Measurements from ENCODE around the gene SLC6A18. TPM values are rescaled to one million over a fixed set of nuclear protein-coding genes. Genes with fewer than 3 reads are reported as not detected.

Gene SLC6A18
- total RNA-seq, 1 experiment from 2014 or later = not detected

DNA sequence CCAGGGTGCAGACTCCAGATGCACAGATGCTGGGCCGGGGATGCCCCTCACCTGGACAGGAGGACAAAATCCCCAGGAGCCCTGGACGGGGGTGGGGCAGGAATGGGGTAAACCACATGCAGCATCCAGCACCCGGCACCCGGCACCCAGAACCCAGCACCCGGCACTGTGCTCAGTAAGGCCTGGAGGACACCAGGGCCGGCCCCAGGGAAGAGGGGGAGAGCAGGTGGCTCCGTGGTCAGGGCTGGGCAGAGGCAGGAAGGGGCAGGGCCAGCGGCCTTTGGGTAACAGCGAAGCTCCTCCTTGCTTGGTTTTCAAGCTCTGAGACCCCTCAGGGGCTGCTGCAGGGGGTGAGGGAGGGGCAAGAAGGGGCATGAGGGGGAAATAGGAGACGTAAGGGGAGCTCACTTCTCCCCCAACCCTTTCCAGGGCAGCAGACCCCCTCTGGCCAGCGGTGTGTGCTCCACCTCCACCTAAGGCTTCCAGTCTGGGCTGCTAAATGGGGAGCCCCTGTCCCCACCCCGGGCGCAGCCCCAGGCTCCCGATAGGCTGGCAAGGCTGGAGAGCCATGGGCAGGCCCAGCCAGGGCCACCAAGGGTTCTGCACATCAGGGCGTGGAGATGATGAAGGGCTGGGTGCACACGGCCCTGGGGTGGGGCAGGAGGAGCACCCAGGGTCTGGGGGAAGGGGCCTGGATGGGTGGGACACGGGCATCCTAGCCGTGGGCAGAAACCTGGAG, 41.6 kb upstream of the SLC6A18 start:
- no peaks in the 10 kb centered on the region for H3K9me3 ChIP-seq (replicated peaks)
- no peak overlapping the region for H3K27ac ChIP-seq
- H3K36me3 ChIP-seq = no peaks in the 10 kb centered on the region
- no peaks in the 10 kb centered on the region for H3K4me1 ChIP-seq (replicated peaks)
- DNase-seq (ENCODE audit: low read depth in 1 of 2, low spot score in 2 of 2) = no peak
- no peak overlapping the region for H3K4me3 ChIP-seq
- H3K27me3 ChIP-seq (replicated peaks) = peaks cover 72% of the 10 kb centered on the region

DNA sequence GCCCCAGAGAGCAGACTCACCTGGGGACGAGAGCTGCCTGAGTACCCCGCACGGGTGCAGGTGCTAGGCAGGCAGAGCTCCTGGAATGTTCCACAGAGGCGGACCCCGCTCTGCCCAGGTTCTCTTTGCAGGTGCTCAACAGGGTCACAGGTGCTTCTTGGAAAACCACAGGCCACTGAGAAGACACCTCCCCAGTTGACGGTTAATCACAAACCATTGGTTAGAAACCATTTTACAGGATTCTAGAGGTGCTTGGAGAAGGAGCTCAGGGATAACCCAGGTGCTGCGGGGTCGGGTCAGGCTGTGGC, 41.1 kb upstream of the SLC6A18 start:
- Histone ChIP-seq H3K27me3 (replicated peaks) (peaks cover 77% of the 10 kb centered on the region), H3K27ac (no peak overlapping the region), H3K4me3 (no peak overlapping the region), H3K9me3 (replicated peaks) (no peaks in the 10 kb centered on the region), H3K4me1 (replicated peaks) (no peaks in the 10 kb centered on the region), H3K36me3 (no peaks in the 10 kb centered on the region)
- DNase-seq (ENCODE audit: low read depth in 1 of 2, low spot score in 2 of 2) = no peak

DNA sequence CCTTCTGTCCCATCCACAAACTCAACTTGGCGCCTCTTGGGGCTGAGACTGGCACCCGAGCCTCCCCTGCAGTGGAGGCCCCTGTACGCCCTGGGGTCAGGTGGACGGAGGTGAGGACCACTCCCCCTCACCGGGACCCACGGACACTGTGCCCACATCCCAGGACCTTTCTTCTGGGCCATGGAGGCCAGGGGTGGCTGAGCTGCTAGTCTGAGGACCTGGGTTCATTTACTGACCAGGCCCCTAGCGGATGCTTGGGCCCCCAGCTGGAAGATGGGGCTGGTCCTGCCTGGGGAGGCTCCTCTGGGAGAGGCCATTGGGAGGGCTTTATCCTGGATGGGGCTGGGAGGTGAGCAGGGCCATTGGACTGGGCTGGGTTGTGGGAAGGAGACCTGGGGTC, 40.7 kb upstream of the SLC6A18 start:
- Histone ChIP-seq H3K27me3 (replicated peaks) (peaks cover 80% of the 10 kb centered on the region), H3K9me3 (replicated peaks) (no peaks in the 10 kb centered on the region), H3K27ac (no peak overlapping the region), H3K36me3 (no peaks in the 10 kb centered on the region), H3K4me3 (no peak overlapping the region), H3K4me1 (replicated peaks) (no peaks in the 10 kb centered on the region)
- DNase-seq (ENCODE audit: low read depth in 1 of 2, low spot score in 2 of 2) = no peak

DNA sequence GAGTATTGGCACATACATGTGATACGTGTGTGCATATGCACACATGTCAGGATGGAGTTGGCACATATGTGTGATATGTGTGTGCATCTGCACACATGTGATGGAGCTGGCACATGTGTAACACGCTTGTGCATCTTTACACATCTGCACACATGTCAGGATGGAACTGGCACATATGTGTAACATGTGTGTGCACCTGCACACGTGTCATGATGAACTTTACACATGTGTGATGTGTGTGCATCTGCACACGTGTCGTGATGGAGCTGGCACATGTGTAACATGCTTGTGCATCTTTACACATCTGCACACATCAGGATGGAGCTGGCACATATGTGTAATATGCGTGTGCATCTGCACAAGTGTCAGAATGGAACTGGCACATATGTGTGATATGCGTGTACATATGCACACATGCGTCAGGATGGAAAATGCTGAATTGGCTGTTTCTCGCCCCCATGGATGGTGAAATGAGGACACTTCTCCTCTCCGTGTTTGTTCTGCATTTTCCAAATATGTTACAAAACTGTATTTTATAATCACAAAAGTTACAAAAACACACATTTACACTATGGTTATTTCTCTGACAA, 40.0 kb upstream of the SLC6A18 start:
- no peak overlapping the region for H3K27ac ChIP-seq
- H3K4me3 ChIP-seq = no peak overlapping the region
- no peaks in the 10 kb centered on the region for H3K36me3 ChIP-seq
- no peak for DNase-seq (ENCODE audit: low read depth in 1 of 2, low spot score in 2 of 2)
- H3K27me3 ChIP-seq (replicated peaks) = peaks cover 84% of the 10 kb centered on the region
- H3K9me3 ChIP-seq (replicated peaks) = no peaks in the 10 kb centered on the region
- no peaks in the 10 kb centered on the region for H3K4me1 ChIP-seq (replicated peaks)

DNA sequence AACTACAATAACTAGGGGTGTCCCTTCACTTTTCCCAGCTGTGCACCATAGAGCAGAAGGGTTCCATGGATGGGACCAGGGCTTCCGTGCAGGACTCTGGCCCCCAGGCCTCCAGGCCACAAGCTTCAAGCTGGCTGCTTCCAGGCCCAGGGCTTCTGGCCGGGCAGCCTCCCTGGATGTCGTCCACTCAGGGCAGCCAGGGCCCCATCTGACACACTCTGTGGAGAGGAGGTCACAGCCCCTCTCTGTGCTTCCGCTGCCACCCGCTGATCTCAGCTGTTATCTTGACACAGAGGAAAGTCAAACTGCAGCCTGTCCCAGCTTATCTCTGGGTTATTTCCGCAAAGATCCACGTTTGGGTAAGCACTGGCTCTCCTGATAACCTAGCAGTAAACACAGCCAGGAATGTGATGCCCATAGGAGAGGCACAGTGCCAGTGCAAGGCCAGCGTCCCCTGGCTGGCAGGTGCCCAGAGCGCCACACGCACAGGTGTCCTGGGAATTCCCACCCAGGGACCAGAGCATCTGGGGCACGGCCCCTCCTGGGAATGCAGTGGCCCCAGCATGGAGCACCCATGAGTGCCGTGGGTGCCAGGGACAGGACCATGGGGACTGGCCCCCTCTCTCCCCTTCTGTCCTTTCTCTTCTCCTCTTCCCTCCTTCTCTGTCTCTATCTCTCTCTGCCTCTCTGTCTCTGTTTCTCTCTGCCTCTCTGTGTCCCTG, 39.4 kb upstream of the SLC6A18 start:
- no peak overlapping the region for H3K4me3 ChIP-seq
- no peaks in the 10 kb centered on the region for H3K9me3 ChIP-seq (replicated peaks)
- H3K36me3 ChIP-seq = no peaks in the 10 kb centered on the region
- DNase-seq (ENCODE audit: low read depth in 1 of 2, low spot score in 2 of 2) = no peak
- no peak overlapping the region for H3K27ac ChIP-seq
- peaks cover 88% of the 10 kb centered on the region for H3K27me3 ChIP-seq (replicated peaks)
- H3K4me1 ChIP-seq (replicated peaks) = no peaks in the 10 kb centered on the region

DNA sequence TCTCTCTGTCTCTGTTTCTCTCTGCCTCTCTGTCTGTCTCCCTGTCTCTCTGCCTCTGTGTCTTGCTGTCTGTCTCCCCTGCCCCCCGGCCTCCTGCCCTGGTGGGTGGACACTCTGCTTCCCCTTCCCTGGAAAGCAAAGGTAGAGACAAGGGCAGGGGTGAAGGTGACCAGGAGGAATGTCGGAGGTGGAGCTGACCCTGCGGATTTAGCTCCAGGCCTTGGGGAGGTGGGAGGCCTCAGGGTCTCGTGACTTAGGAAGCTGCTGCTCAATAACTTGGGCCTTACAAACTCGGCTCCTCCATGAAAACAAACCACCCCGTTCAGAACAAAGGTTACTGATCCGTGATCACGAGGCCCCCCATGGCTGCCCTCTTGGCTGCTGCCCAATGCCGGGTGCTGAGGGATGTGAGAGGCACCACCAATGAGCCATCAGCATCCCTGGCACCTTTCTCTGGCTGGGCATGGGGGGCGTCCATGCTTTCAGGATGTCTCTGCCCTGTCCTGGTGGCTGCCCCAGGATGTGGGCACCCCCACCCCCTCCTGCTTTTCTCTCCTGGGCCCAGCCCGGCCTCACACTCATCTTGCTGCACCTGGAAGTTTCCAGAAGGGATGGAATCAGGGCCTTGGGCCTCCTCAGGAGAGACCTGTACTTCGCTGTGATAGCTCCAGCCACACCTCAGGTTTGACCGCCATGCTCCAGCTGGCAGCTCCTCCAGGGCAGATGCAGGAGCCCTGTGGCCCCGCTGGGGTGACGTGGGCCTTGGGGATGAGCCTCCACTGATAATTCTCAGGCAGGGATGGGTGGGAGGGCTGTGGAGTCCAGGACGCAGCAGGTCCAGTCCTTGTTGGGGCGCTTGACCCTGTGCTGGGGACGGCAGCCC, 38.6 kb upstream of the SLC6A18 start:
- DNase-seq (ENCODE audit: low read depth in 1 of 2, low spot score in 2 of 2) = no peak
- no peak overlapping the region for H3K27ac ChIP-seq
- peaks cover 82% of the 10 kb centered on the region for H3K27me3 ChIP-seq (replicated peaks)
- H3K4me1 ChIP-seq (replicated peaks) = no peaks in the 10 kb centered on the region
- H3K9me3 ChIP-seq (replicated peaks) = no peaks in the 10 kb centered on the region
- H3K4me3 ChIP-seq = no peak overlapping the region
- H3K36me3 ChIP-seq = no peaks in the 10 kb centered on the region

DNA sequence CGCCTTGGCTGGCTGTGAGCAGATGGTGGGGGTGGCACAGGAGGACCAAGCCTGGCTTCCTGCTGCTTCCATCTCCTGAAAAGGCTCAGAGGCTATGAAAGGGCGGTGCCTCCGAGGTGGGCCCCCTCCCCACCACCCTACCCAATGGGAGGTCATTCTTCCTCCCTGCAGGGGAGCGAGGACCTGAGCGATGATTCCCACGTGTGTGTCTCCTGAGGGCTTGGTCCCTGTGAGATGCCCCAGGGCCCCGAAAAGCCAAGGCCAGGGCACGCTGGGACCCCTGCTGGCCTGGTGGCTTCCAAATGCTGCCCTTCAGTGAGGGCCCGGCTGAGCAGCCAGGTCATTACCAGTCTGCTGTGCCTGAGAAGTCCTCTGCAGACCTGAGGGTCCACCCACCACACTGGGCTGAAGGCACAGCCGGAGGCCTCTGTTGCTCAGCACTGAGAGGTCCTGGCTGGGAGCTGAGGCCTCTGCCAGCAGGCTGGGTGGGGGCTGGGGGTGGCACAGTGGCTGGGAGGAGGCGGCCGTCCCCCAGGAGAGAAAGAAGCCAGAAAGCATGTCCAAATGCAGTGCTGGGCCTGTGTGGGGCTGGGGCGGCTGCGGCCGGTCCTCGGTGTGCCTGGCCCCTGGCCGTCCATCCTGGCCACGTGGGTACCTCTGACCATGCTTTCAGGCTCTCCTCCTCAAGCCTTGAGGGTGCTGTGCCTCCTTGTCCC, 37.8 kb upstream of the SLC6A18 start:
- H3K27me3 ChIP-seq (replicated peaks) = peaks cover 74% of the 10 kb centered on the region
- DNase-seq (ENCODE audit: low read depth in 1 of 2, low spot score in 2 of 2) = no peak
- no peak overlapping the region for H3K4me3 ChIP-seq

DNA sequence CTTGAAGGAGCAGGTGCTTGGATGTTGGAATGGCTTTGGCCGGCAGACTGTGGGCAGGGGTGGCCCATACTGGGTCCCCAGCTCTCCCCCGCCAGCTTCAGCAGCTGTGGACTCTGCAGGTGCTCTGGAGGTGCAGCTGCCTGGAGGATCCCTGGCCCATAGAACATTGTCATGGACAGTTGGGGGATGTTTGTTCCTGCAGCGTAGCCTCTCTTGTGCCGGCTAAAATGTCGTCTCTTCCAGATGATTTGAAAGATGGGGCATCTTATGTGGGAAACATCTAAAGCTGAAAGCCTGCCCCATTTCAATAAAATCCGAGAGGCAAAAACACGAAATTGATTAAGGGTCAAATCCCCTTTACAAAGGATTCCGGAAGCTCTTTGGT, 37.2 kb upstream of the SLC6A18 start:
- Histone ChIP-seq H3K4me1 (replicated peaks) (no peaks in the 10 kb centered on the region), H3K4me3 (no peak overlapping the region), H3K9me3 (replicated peaks) (no peaks in the 10 kb centered on the region), H3K36me3 (no peaks in the 10 kb centered on the region), H3K27me3 (replicated peaks) (peaks cover 69% of the 10 kb centered on the region), H3K27ac (no peak overlapping the region)
- no peak for DNase-seq (ENCODE audit: low read depth in 1 of 2, low spot score in 2 of 2)

More for the DNA sequence above, 37.8 kb upstream of the SLC6A18 start:
- Histone ChIP-seq H3K9me3 (replicated peaks) (no peaks in the 10 kb centered on the region), H3K27ac (no peak overlapping the region), H3K36me3 (no peaks in the 10 kb centered on the region), H3K4me1 (replicated peaks) (no peaks in the 10 kb centered on the region)

DNA sequence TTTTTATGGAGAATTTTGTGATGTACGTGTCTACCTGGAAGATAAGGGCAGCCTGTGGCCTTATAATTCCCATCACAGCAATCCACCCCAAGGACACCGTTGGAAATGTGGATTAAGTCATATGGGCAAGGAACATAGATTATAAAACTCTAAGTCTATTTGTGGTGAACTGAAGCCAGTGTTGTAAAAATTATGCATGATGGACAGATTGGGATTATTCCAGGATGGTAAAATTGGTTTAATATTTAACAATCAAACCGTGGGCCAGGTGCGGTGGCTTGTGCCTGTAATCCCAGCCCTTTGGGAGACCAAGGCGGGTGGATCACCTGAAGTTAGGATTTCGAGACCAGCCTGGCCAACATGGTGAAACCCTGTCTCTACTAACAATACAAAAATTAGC, 36.7 kb upstream of the SLC6A18 start:
- peaks cover 69% of the 10 kb centered on the region for H3K27me3 ChIP-seq (replicated peaks)
- no peak for DNase-seq (ENCODE audit: low read depth in 1 of 2, low spot score in 2 of 2)
- no peak overlapping the region for H3K4me3 ChIP-seq
- H3K4me1 ChIP-seq (replicated peaks) = no peaks in the 10 kb centered on the region
- no peak overlapping the region for H3K27ac ChIP-seq
- no peaks in the 10 kb centered on the region for H3K9me3 ChIP-seq (replicated peaks)
- H3K36me3 ChIP-seq = no peaks in the 10 kb centered on the region

DNA sequence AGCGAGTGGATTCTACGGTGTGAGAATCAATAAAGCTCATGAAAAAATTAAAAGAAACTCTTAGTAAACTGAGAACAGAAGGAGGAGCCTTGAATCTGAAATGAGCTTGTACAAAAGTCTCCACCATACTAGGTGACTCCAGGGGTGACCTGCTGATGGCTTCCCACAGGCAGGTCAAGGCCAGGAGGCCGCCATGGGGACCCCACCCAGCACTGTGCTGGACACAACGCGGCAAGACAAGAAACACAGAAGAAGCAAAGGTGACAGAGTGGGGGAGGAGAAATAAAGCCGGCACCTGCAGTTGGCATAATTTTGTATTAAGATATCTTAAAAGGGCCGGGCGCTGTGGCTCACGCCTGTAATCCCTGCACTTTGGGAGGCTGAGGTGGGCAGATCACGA, 35.9 kb upstream of the SLC6A18 start:
- Histone ChIP-seq H3K4me1 (replicated peaks) (no peaks in the 10 kb centered on the region), H3K27me3 (replicated peaks) (peaks cover 62% of the 10 kb centered on the region), H3K36me3 (no peaks in the 10 kb centered on the region), H3K9me3 (replicated peaks) (no peaks in the 10 kb centered on the region; the same call in 1 of the 2 replicates), H3K4me3 (no peak overlapping the region), H3K27ac (no peak overlapping the region)
- DNase-seq (ENCODE audit: low read depth in 1 of 2, low spot score in 2 of 2) = no peak

DNA sequence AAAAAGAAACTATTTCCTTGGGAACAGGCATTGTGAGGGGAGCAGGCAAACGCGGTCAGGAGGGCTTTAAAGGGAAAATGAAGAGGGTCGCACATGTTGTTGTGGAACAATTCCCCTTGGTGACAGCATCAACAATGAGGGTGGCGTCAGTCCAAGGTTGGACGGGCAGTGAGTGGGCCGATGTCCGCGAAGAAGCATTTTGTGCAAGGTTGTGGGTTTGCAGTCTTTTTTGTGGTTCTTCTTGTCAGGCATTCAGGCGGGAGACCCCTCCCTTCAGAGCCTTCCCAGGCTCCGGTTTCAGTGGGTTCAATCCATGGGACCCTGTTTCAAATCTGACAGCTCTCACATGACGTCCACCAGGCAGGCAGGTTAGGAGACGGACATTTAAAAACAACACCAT, 34.9 kb upstream of the SLC6A18 start:
- no peaks in the 10 kb centered on the region; the same call in 1 of the 2 replicates for H3K9me3 ChIP-seq (replicated peaks)
- H3K4me1 ChIP-seq (replicated peaks) = no peaks in the 10 kb centered on the region
- peaks cover 64% of the 10 kb centered on the region for H3K27me3 ChIP-seq (replicated peaks)
- no peak for DNase-seq (ENCODE audit: low read depth in 1 of 2, low spot score in 2 of 2)
- H3K4me3 ChIP-seq = no peak overlapping the region
- no peaks in the 10 kb centered on the region for H3K36me3 ChIP-seq
- no peak overlapping the region for H3K27ac ChIP-seq

DNA sequence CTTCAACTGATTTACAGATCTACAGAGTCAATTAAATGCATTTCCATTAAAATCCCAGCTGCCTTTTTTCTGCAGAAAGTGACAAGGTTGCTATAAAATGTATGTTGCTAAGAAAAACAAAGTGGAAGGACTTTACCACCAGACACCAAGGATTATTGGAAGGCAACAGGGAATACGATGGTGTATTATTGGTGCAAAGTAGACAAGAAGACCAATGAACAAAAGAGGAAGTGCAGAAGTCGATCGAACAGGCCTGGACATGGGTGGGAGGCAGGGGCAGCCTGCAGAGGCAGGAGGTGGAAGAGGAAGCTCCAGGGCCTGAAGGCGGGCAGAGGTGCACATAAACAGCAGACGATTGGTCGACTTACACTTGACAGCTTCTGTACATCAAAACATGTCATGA, 34.3 kb upstream of the SLC6A18 start:
- Histone ChIP-seq H3K4me1 (replicated peaks) (no peaks in the 10 kb centered on the region), H3K27me3 (replicated peaks) (peaks cover 61% of the 10 kb centered on the region), H3K36me3 (no peaks in the 10 kb centered on the region), H3K4me3 (no peak overlapping the region), H3K9me3 (replicated peaks) (no peaks in the 10 kb centered on the region; the same call in 1 of the 2 replicates), H3K27ac (no peak overlapping the region)
- DNase-seq (ENCODE audit: low read depth in 1 of 2, low spot score in 2 of 2) = no peak

DNA sequence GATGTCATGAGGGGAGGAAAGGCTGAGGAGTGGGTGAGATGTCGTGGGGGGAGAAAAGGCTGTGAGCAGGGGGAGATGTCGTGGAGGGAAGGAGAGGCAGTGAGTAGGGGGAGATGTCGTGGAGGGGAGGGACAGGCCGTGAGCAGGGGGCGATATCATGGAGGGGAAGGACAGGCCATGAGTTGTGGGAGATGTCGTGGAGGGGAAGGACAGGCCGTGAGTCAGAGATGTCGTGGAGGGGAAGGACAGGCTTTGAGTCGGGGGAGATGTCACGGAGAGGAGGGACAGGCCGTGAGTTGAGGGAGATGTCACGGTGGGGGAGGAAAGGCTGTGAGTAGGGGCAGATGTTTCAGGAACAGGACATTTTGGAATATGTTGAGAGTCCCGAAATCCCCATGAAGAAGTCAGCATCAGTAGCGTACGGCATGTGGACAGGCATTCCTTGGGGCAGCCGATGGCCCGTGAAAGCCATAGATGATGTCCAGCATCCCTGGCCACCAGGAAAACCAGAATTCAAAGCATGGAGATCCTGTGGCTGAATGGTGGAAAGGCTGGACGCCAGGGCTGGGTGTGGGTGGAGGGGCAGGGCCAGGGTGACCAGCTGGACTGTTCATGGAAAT, 32.1 kb upstream of the SLC6A18 start:
- no peak overlapping the region for H3K27ac ChIP-seq
- peaks cover 54% of the 10 kb centered on the region for H3K27me3 ChIP-seq (replicated peaks)
- DNase-seq (ENCODE audit: low read depth in 1 of 2, low spot score in 2 of 2) = no peak
- no peak overlapping the region for H3K4me3 ChIP-seq
- no peaks in the 10 kb centered on the region for H3K36me3 ChIP-seq
- H3K4me1 ChIP-seq (replicated peaks) = no peaks in the 10 kb centered on the region
- H3K9me3 ChIP-seq (replicated peaks) = peaks cover 3% of the 10 kb centered on the region; the same call in 1 of the 2 replicates
